GM21717 (cell line): ENCODE data around the gene CLDN34.

Experiments
- ATAC-seq: cut with Tn5 transposase; IDR thresholded peaks from one replicate; pipeline ENCODE4 v1.9.1; 2021; ENCODE audit warnings: mild to moderate bottlenecking, moderate library complexity; ENCODE audit not compliant: unreplicated experiment

CLDN34 gene

GRCh38 chrX:9966775-9967408, at the start of gene CLDN34:
Gene CLDN34 (plus strand): TSS chrX:9967358. CDS start chrX:9967358, 0 bp downstream.
- no peak for ATAC-seq

GRCh38 chrX:9917861-9918260, 49.3 kb upstream of the CLDN34 start:
- ATAC-seq = no peak

GRCh38 chrX:9919632-9920172, 47.5 kb upstream of the CLDN34 start:
- ATAC-seq = no peak

- no peak for ATAC-seq
Observed at GRCh38 chrX:9921407-9921806, 45.8 kb upstream of the CLDN34 start.

GRCh38 chrX:9923357-9923756, 43.8 kb upstream of the CLDN34 start:
- no peak for ATAC-seq

GRCh38 chrX:9926002-9926401, 41.2 kb upstream of the CLDN34 start:
- no peak for ATAC-seq

GRCh38 chrX:9927698-9928482, 39.3 kb upstream of the CLDN34 start:
- no peak for ATAC-seq

GRCh38 chrX:9935436-9935835, 31.7 kb upstream of the CLDN34 start:
- ATAC-seq = no peak

GRCh38 chrX:9937761-9938160, 29.4 kb upstream of the CLDN34 start:
- no peak for ATAC-seq

GRCh38 chrX:9938516-9938915, 28.6 kb upstream of the CLDN34 start:
- no peak for ATAC-seq

- no peak for ATAC-seq
Observed at GRCh38 chrX:9940421-9940820, 26.7 kb upstream of the CLDN34 start.

GRCh38 chrX:9942086-9942485, 25.1 kb upstream of the CLDN34 start:
- peak; percentile 88 for ATAC-seq

GRCh38 chrX:9943420-9943819, 23.7 kb upstream of the CLDN34 start:
- no peak for ATAC-seq

- no peak for ATAC-seq
Observed at GRCh38 chrX:9947131-9947794, 19.9 kb upstream of the CLDN34 start.

- ATAC-seq = no peak
Observed at GRCh38 chrX:9948406-9948805, 18.8 kb upstream of the CLDN34 start.

- no peak for ATAC-seq
Observed at GRCh38 chrX:9952300-9952699, 14.9 kb upstream of the CLDN34 start.

GRCh38 chrX:9953396-9953795, 13.8 kb upstream of the CLDN34 start:
- no peak for ATAC-seq

- ATAC-seq = no peak
Observed at GRCh38 chrX:9955506-9955905, 11.7 kb upstream of the CLDN34 start.

- no peak for ATAC-seq
Observed at GRCh38 chrX:9957743-9958142, 9.4 kb upstream of the CLDN34 start.

- no peak for ATAC-seq
Observed at GRCh38 chrX:9958183-9958582, 9.0 kb upstream of the CLDN34 start.

- ATAC-seq = no peak
Observed at GRCh38 chrX:9961750-9962149, 5.4 kb upstream of the CLDN34 start.

GRCh38 chrX:9977635-9978034, 10.5 kb downstream of the CLDN34 start:
- no peak for ATAC-seq
